GM23248 (cell line): ENCODE measurements around the gene TALDO1.

ENCODE experiments used
- EZH2 ChIP-seq: fragments of 200-600 bp; sonication (generic); IDR thresholded peaks from 2 replicates; pipeline ENCODE4 v1.6.1; 2018; ENCODE audit warnings: antibody characterized with exemption, mild to moderate bottlenecking; ENCODE audit not compliant: insufficient read depth, poor library complexity, severe bottlenecking
- EZH2phosphoT487 ChIP-seq: fragments of 200-600 bp; sonication (generic); IDR thresholded peaks from 2 replicates; pipeline ENCODE4 v1.6.1; 2018; ENCODE audit warnings: antibody characterized with exemption, moderate library complexity, mild to moderate bottlenecking, low read depth; ENCODE audit not compliant: insufficient read depth

- TF ChIP-seq EZH2phosphoT487 (no peak), EZH2 (no peak)
These were observed 45.6 kb downstream of the TALDO1 start for GRCh38 chr11:792873-793272.
